Tibial nerve (tissue), 3 donors: ENCODE measurements around the gene AKAP7.

Experiments
- CTCF ChIP-seq, 5 experiments: fragments of 200-600 bp in 3 of 5; fragments of 450-650 bp in 2 of 5; sonication (generic) in 3 of 5; IDR thresholded peaks; one replicate each; pipeline ENCODE4 v1.5.1; 2016 to 2019; ENCODE audit warnings: antibody characterized with exemption in 5 of 5, mild to moderate bottlenecking in 3 of 5, moderate library complexity in 2 of 5
- POLR2A ChIP-seq, 2 donors: fragments of 450-650 bp; IDR thresholded peaks; one replicate each; pipeline ENCODE4 v1.6.1; 2017; ENCODE audit warnings: antibody characterized with exemption in 2 of 2, mild to moderate bottlenecking in 2 of 2, moderate library complexity in 2 of 2

DNA sequence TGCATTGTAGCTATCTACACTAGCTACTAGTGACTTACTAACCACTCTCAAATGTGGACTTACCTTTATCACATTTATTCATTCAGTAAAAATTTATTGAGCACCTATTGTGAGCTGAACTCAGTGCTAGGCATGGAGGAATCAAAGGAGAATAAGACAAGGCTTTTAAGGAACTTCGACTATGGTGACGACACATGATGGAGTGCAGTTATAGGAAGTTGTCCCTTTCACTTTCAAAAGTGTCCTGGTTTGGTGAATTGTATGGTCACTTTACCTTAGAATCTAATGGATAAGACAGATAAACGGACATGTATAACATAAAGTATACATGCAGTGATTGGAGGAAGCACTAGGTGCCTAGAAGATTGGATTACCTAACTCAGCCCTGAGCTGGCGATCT lies 4.3 kb downstream of the AKAP7 start:
- TF ChIP-seq CTCF (IDR thresholded peaks at IDR 0.05) (no peak), POLR2A (IDR thresholded peaks at IDR 0.05) (no peak)
